HepG2 (cell line): Measurements from ENCODE around the gene FAM117B. TPM values are rescaled to one million over a fixed set of nuclear protein-coding genes. Genes with fewer than 3 reads are reported as not detected.
A peak's percentile ranks its signal among the peaks of the same experiment; 100 is the strongest.

Experiments
- CREBL2 ChIP-seq: sonication (generic); formaldehyde crosslinking; IDR thresholded peaks from 2 replicates; pipeline ENCODE4 v1.8.1; 2023; ENCODE audit warnings: missing genetic modification reagents, mild to moderate bottlenecking, borderline replicate concordance
- HOMEZ ChIP-seq: IDR thresholded peaks from 2 replicates; pipeline ENCODE4 v1.6.1; 2016; ENCODE audit warnings: low read depth
- KLF12 ChIP-seq: sonication (generic); formaldehyde crosslinking; IDR thresholded peaks from 2 replicates; pipeline ENCODE4 v1.4.0; 2020; ENCODE audit warnings: missing genetic modification reagents, borderline replicate concordance
- PTBP1 ChIP-seq: fragments of 200-400 bp; formaldehyde crosslinking; IDR thresholded peaks from 2 replicates; pipeline ENCODE4 v1.6.1; 2018; ENCODE audit warnings: low read length, low read depth; ENCODE audit not compliant: poor library complexity, severe bottlenecking
- RXRA ChIP-seq: sonication (generic); formaldehyde crosslinking; IDR thresholded peaks from 2 replicates; pipeline ENCODE4 v1.5.1; 2020; ENCODE audit warnings: missing genetic modification reagents
- SNAPC2 ChIP-seq: sonication (generic); formaldehyde crosslinking; IDR thresholded peaks from 2 replicates; pipeline ENCODE4 v1.8.1; 2022; ENCODE audit warnings: mild to moderate bottlenecking, missing genetic modification reagents
- TBX2 ChIP-seq: sonication (generic); formaldehyde crosslinking; IDR thresholded peaks from 2 replicates; pipeline ENCODE4 v1.5.0; 2020; ENCODE audit warnings: missing genetic modification reagents, mild to moderate bottlenecking, borderline replicate concordance
- TEAD2 ChIP-seq: sonication (generic); formaldehyde crosslinking; IDR thresholded peaks from 2 replicates; pipeline ENCODE4 v1.9.0; 2021; ENCODE audit warnings: missing genetic modification reagents
- U2AF2 ChIP-seq: fragments of 200-400 bp; formaldehyde crosslinking; IDR thresholded peaks from 2 replicates; pipeline ENCODE4 v1.6.1; 2017; ENCODE audit warnings: low read depth, mild to moderate bottlenecking, low read length
- ZC3H4 ChIP-seq: sonication (generic); formaldehyde crosslinking; IDR thresholded peaks from 2 replicates; pipeline ENCODE4 v1.4.0; 2020; ENCODE audit warnings: missing genetic modification reagents, borderline replicate concordance
- ZMYM2 ChIP-seq: sonication (generic); formaldehyde crosslinking; IDR thresholded peaks from 2 replicates; pipeline ENCODE4 v1.8.0; 2022; ENCODE audit warnings: mild to moderate bottlenecking, missing genetic modification reagents
- ZNF235 ChIP-seq: sonication (generic); formaldehyde crosslinking; IDR thresholded peaks from 2 replicates; pipeline ENCODE4 v1.8.1; 2023; ENCODE audit warnings: mild to moderate bottlenecking, missing genetic modification reagents, borderline replicate concordance
- ZNF331 ChIP-seq: sonication (generic); formaldehyde crosslinking; IDR thresholded peaks from 2 replicates; pipeline ENCODE4 v1.4.0; 2020; ENCODE audit warnings: missing genetic modification reagents
- ZNF407 ChIP-seq: sonication (generic); formaldehyde crosslinking; IDR thresholded peaks from one replicate; pipeline ENCODE4 v1.5.1; 2020; ENCODE audit warnings: mild to moderate bottlenecking, missing genetic modification reagents; ENCODE audit errors: not compliant biosample characterization
- ZNF510 ChIP-seq: sonication (generic); formaldehyde crosslinking; IDR thresholded peaks from 2 replicates; pipeline ENCODE4 v1.4.0; 2020; ENCODE audit warnings: low read depth, mild to moderate bottlenecking, missing genetic modification reagents
- ZNF713 ChIP-seq: sonication (generic); formaldehyde crosslinking; IDR thresholded peaks from 2 replicates; pipeline ENCODE4 v1.4.0; 2020; ENCODE audit warnings: mild to moderate bottlenecking, missing genetic modification reagents
- ZSCAN21 ChIP-seq: sonication (generic); formaldehyde crosslinking; IDR thresholded peaks from 2 replicates; pipeline ENCODE4 v1.8.0; 2022; ENCODE audit warnings: mild to moderate bottlenecking, missing genetic modification reagents, moderate library complexity, borderline replicate concordance
- polyA plus RNA-seq, 8 experiments: library from polyadenylated mRNA; depleted of rRNA in 3 of 8; stranded (reverse) in 7 of 8; unstranded in 1 of 8; fragments of >200 nt; fragmentation: Illumina TruSeq in 4 of 8; extraction: Trizol in 4 of 8; gene quantifications; 2 replicates each; pipeline versions ENCODE4 v1.2.1 to v1.2.3, GENCODE V29; 2011 to 2016; ENCODE audit warnings: low read depth in 4 of 8, missing spikeins in 1 of 8, mixed read lengths in 1 of 8; ENCODE audit not compliant: insufficient read depth in 1 of 8
- total RNA-seq, 5 experiments: library from RNA; depleted of rRNA; stranded (reverse); fragments of >200 nt; fragmentation: Illumina TruSeq; extraction: Trizol; gene quantifications; 2 replicates each; pipeline ENCODE4 v1.2.3, GENCODE V29; 2016; ENCODE audit warnings: low read depth in 1 of 5

Gene FAM117B
- total and polyA plus RNA-seq, 2 of the 13 experiments (the other 11 are each of a cell fraction or from before 2014, with no cell fraction given): 5.8 to 11.0 TPM

DNA sequence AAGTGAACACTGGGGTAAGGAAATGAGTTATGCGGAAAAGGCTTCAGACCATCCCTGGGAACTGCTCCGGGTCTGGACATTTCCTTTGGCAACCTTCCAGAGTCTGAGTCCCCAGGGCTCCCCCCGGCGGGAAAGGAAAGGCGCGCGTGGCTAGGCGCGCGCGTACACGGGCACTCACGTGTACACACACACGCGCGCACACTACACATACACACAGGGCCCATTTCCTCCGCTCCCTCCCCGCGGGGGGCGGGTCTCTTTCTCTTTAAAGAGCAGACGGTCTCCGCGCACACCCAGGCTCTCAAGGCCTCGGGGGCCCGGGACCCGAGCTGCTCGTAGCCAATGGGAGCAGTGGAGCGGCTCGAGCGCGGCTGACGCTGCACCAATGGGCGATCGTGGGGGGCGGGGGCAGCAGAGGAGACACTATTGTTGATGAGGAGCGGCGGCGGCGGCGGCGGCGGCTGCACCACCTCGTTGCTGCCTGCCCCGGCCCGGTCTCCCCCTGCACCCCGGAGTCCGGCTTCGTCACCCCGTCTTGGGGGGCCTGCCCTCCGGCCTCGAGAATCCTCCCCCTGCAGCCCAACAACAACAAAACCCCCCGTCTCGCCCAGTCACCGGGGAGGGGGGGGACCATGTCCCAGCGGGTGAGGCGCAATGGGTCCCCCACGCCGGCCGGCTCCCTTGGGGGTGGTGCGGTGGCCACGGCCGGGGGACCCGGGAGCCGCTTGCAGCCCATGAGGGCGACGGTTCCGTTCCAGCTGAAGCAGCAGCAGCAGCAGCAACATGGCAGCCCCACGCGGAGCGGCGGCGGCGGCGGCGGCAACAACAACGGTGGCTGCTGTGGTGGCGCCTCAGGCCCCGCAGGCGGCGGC is at the start of gene FAM117B (continued):
- TF ChIP-seq ZNF235 (CRISPR knock-in tag) (no peak), HOMEZ (CRISPR knock-in tag) (peak; percentile 91), ZNF407 (CRISPR knock-in tag) (peak; percentile 90), ZNF331 (peak; percentile 59; the same call in 1 of the 2 replicates), ZNF510 (0 out of 2 replicates have a peak, but pooled peaks have one; percentile 56), CREBL2 (0 out of 2 replicates have a peak, but pooled peaks have one; percentile 66), SNAPC2 (peak; percentile 68), U2AF2 (no peak), TEAD2 (CRISPR knock-in tag) (no peak), ZC3H4 (CRISPR knock-in tag) (peak; percentile 94), ZNF713 (CRISPR knock-in tag) (0 out of 2 replicates have a peak, but pooled peaks have one; percentile 45), ZSCAN21 (peak; percentile 58), PTBP1 (no peak), ZMYM2 (peak; percentile 99), KLF12 (CRISPR knock-in tag) (0 out of 2 replicates have a peak, but pooled peaks have one; percentile 63), TBX2 (CRISPR knock-in tag) (peak; percentile 90), RXRA (CRISPR knock-in tag) (no peak; the same call in 1 of the 2 replicates)
